Naive thymus-derived CD8-positive, alpha-beta T cell (primary cell): ENCODE results near the gene AIRE. TPM values are rescaled to one million over a fixed set of nuclear protein-coding genes. Genes with fewer than 3 reads are reported as not detected.

ENCODE experiments used
- ATAC-seq, 2 donors: fragments of 150-1000 bp; cut with Tn5 transposase in 1 of 2; sonication (Bioruptor Pico), chemical (Tn5 transposase) in 1 of 2; 1 replicate in 1 of 2; 2 replicates in 1 of 2; pipeline ENCODE4 v1.10.0; 2021; ENCODE audit warnings: mild to moderate bottlenecking in 2 of 2, moderate library complexity in 2 of 2
- POLR2A ChIA-PET: fragments of 350-600 bp; sonication (Branson Sonifier 250); formaldehyde crosslinking; loops from one replicate; lab custom pipeline; 2021; ENCODE audit warnings: antibody characterized with exemption; lab: Charles Lee
- DNase-seq, 10 donors: peaks; one replicate each; pipeline versions ENCODE4 v3.0.0 to v3.0.0-alpha.2; 2020 to 2022
- H3K27ac Mint-ChIP-seq, 10 donors: one replicate each; pipeline ENCODE4 v1.8.0; 2020 to 2022; ENCODE audit warnings: mild to moderate bottlenecking in 10 of 10, mixed read lengths in 10 of 10, moderate library complexity in 4 of 10, inconsistent platforms in 1 of 10
- H3K27me3 Mint-ChIP-seq, 5 donors: one replicate each; pipeline ENCODE4 v1.8.0; 2021 to 2022; ENCODE audit warnings: mixed read lengths in 5 of 5
- H3K36me3 Mint-ChIP-seq, 3 donors: one replicate each; pipeline ENCODE4 v1.8.0; 2020 to 2022; ENCODE audit warnings: mixed read lengths in 3 of 3, mild to moderate bottlenecking in 2 of 3, inconsistent platforms in 1 of 3
- H3K4me1 Mint-ChIP-seq, 4 donors: one replicate each; pipeline ENCODE4 v1.8.0; 2021 to 2022; ENCODE audit warnings: mixed read lengths in 4 of 4
- H3K4me3 Mint-ChIP-seq, 10 donors: one replicate each; pipeline ENCODE4 v1.8.0; 2020 to 2022; ENCODE audit warnings: mild to moderate bottlenecking in 10 of 10, mixed read lengths in 10 of 10, moderate library complexity in 6 of 10, inconsistent platforms in 1 of 10
- H3K9me3 Mint-ChIP-seq, 9 donors: one replicate each; pipeline ENCODE4 v1.8.0; 2020 to 2022; ENCODE audit warnings: mixed read lengths in 9 of 9, mild to moderate bottlenecking in 3 of 9, inconsistent platforms in 1 of 9, moderate library complexity in 1 of 9
- polyA plus RNA-seq, 3 donors: library from polyadenylated mRNA; unstranded; fragments of 300-500 nt; fragmentation: Illumina TruSeq; gene quantifications; one replicate each; pipeline ENCODE4 v1.2.3, GENCODE V29; 2021
- total RNA-seq, 8 experiments: library from RNA in 2 of 8; stranded (reverse) in 2 of 8; gene quantifications; one replicate each; pipeline ENCODE4 v1.2.3 and lab custom pipeline; 2021 to 2026

Gene AIRE
- total and polyA plus RNA-seq, 5 experiments from 2014 or later = 0.13 to 0.42 (median 0.16) TPM; not detected in 2

DNA sequence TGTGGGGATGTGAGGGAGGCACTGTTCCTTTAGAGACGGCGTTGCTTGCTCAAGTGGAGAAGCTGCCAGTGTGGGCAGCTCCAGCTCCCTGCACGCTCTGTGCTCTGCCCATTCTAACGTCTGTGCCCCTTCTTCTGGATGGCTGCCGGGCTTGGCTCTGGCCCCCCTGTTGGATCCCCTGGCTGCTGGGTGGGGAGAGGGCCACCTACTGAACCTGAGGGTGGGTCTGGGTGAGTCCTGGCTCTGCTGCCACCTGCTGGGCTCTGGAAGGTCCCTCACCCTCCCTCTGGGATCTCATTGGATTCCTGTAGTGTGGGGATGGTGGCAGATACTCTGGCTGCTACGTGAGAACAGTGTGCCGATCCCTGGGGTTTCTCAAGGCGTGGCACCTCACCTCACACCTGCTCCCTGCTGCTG, 19.2 kb downstream of the AIRE start:
- DNase-seq (peak in 8 of 10 donors; percentile 23 to 74 (median 40)), ATAC-seq (peak; percentile 48 to 66)
- H3K4me3 Mint-ChIP-seq = peak overlapping the region in 6 of 10 donors; percentile 7 to 72 (median 34)
- POLR2A ChIA-PET = interaction anchor here (0.6 to 1.8 kb wide), 3 partner anchors 34 to 341 kb away, joined by 3 to 6 read pairs (median 3); partner anchors contain the start of gene CFAP410
- H3K36me3 Mint-ChIP-seq = peaks cover 0 to 12% (median 2%) of the 10 kb centered on the region in 3 donors
- H3K4me1 Mint-ChIP-seq = peaks cover 21 to 52% (median 45%) of the 10 kb centered on the region in 4 donors
- H3K27ac Mint-ChIP-seq = peak overlapping the region in 9 of 10 donors; percentile 30 to 88 (median 74)
- no peaks in the 10 kb centered on the region for H3K9me3 Mint-ChIP-seq
- no peaks in the 10 kb centered on the region for H3K27me3 Mint-ChIP-seq

DNA sequence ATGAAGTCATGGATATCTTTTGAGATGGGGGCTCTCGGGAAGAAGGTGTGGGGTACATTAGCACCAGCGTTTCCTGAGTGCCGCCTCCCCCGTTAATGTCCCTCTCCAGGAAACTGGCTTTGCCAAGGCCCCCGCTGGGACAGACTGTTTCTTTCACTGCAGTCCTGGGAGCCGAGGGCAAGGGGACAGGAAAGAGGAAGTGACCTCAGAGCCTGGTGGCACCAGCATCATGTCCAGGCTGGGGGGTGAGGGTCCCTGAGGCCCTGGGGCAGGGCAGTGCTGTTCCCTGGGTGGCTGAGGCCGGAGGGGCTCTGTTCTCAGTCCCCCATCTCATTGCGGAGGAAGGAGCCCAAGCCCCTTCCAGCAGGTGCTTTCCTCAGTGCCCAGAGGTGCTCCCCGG, 20.0 kb downstream of the AIRE start:
- no peak overlapping the region for H3K27ac Mint-ChIP-seq

DNA sequence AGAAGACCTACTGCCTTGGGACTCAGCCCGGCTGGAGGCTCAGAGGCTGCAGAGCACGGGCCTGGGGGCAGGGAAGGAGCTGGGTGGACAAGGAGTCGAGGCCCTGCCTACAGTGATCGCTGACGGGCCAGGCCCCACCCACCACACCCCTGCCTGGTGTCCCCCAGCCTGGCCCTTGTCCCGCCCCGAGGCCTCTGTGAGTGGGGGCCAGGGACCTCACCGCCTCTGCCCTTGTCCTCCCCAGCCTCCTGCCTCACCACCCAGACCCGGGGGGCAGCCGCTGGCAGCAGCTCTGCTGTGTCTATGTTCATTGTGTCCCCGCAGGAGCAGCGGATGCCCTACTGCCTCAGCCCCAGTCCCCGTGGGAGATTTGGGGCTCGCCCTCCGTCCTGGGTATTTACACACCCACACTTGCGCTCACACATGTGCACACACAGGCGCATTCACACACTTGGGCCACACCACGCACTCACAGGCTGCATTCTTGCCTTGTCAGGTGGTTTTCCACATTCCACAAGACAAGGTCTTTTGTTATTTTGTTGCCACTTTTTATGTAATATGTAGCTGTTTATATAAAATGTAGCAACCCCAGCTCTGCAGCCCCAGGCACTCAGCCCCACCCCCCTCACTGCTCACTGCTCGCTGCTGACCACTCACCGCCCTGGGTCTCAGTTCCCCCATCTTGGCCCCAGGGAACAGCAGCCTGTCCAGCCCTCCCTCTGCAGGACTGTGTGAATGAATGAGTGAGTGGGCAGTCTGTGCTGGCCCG, 21.4 kb downstream of the AIRE start:
- Mint-ChIP-seq H3K9me3 (no peaks in the 10 kb centered on the region), H3K27me3 (no peaks in the 10 kb centered on the region), H3K36me3 (peaks cover 2 to 25% (median 5%) of the 10 kb centered on the region in 3 donors), H3K27ac (peak overlapping the region in 3 of 10 donors; percentile 31 to 65 (median 37)), H3K4me3 (no peak overlapping the region), H3K4me1 (peaks cover 20 to 39% (median 31%) of the 10 kb centered on the region in 4 donors)
- ATAC-seq (no peak), DNase-seq (no peak)
- POLR2A ChIA-PET = interaction anchor here (0.7 to 1.1 kb wide), 2 partner anchors 32 to 37 kb away, joined by 4 to 5 read pairs; partner anchors contain the start of gene CFAP410

More for the DNA sequence above, 20.0 kb downstream of the AIRE start:
- peaks cover 0 to 12% (median 2%) of the 10 kb centered on the region in 3 donors for H3K36me3 Mint-ChIP-seq
- DNase-seq (no peak), ATAC-seq (no peak)
- H3K9me3 Mint-ChIP-seq = no peaks in the 10 kb centered on the region
- no peaks in the 10 kb centered on the region for H3K27me3 Mint-ChIP-seq
- H3K4me1 Mint-ChIP-seq = peaks cover 20 to 51% (median 44%) of the 10 kb centered on the region in 4 donors
- POLR2A ChIA-PET = no interaction called here
- H3K4me3 Mint-ChIP-seq = peak overlapping the region in 1 of 10 donors; percentile 34

DNA sequence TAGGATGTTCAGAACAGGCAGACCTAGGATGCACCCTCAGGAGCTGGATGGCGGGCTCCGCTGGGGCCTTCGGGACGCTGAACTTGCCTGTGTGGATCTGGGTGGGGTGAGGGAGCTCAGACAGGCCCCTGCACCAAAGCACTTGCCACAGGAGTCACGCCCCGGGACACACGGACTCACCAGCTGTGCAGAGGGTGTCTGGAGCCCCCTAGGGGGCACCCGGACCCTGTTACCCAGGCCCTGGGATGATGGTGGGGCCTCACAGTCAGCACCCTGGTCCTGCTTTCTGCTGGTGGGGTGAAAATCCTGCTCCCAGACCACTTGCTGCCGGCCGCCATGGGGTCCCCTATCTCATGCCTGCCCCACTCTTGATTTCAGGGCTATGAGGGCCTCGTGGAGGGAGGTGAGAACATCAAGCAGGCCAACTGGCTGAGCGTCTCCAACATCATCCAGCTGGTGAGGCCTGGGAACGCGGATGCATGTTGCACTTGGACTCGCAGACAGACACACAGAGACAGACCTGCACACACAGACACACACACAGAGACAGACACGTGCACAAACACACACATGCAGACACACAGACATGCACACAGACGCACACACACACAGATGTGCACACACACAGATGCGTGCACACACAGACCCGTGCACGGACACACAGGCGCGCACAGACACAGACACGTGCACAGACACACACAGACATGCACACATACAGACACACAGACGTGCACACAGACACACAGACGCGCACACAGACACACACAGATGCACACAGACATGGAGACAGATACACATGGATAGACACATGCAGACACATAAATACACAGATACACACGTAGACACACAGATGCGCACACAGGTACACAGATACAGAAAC, 25.2 kb downstream of the AIRE start:
- Mint-ChIP-seq H3K27me3 (no peaks in the 10 kb centered on the region), H3K36me3 (peaks cover 2 to 29% (median 5%) of the 10 kb centered on the region in 3 donors), H3K4me1 (peaks cover 0 to 12% (median 8%) of the 10 kb centered on the region in 4 donors), H3K27ac (peak overlapping the region in 3 of 10 donors; percentile 35 to 68 (median 60)), H3K9me3 (no peaks in the 10 kb centered on the region), H3K4me3 (no peak overlapping the region)
- no peak for ATAC-seq
- no peak for DNase-seq
- POLR2A ChIA-PET = no interaction called here

DNA sequence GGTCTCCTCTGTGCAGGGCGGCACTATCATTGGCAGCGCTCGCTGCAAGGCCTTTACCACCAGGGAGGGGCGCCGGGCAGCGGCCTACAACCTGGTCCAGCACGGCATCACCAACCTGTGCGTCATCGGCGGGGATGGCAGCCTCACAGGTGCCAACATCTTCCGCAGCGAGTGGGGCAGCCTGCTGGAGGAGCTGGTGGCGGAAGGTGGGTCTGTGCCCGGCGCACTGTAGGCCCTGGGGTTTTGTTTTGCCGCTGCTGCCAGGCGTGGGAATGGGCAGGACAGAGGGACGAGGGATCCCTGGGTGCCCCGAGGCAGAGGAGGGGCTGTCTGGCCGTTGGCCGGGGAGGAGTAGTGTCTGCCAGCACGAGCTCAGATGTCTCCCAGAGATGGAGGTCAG, 26.4 kb downstream of the AIRE start:
- Mint-ChIP-seq H3K36me3 (peaks cover 2 to 27% (median 5%) of the 10 kb centered on the region in 3 donors), H3K4me3 (no peak overlapping the region), H3K27me3 (no peaks in the 10 kb centered on the region), H3K4me1 (peaks cover 0 to 10% (median 8%) of the 10 kb centered on the region in 4 donors), H3K27ac (peak overlapping the region in 1 of 10 donors; percentile 31), H3K9me3 (no peaks in the 10 kb centered on the region)
- no peak for ATAC-seq
- POLR2A ChIA-PET = no interaction called here
- no peak for DNase-seq

DNA sequence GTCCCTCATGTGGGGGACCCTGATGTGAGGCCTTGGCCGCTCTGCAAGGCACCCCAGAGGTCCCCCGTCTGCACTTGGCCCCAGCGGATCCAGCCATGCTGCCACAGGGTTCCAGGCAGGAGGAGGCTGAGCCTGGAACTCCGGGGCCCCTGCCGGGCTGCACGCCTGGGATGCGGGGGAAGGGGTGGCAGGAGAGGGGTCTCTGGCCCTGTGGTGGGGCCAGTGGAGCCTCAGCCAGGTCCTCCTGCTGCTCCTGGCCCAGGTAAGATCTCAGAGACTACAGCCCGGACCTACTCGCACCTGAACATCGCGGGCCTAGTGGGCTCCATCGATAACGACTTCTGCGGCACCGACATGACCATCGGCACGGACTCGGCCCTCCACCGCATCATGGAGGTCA, 27.0 kb downstream of the AIRE start:
- Mint-ChIP-seq H3K4me3 (no peak overlapping the region), H3K36me3 (peaks cover 2 to 24% (median 5%) of the 10 kb centered on the region in 3 donors), H3K4me1 (peaks cover 0 to 8% (median 6%) of the 10 kb centered on the region in 4 donors), H3K27me3 (no peaks in the 10 kb centered on the region), H3K9me3 (no peaks in the 10 kb centered on the region), H3K27ac (peak overlapping the region in 1 of 10 donors; percentile 65)
- ATAC-seq (no peak), DNase-seq (no peak)
- POLR2A ChIA-PET = no interaction called here

DNA sequence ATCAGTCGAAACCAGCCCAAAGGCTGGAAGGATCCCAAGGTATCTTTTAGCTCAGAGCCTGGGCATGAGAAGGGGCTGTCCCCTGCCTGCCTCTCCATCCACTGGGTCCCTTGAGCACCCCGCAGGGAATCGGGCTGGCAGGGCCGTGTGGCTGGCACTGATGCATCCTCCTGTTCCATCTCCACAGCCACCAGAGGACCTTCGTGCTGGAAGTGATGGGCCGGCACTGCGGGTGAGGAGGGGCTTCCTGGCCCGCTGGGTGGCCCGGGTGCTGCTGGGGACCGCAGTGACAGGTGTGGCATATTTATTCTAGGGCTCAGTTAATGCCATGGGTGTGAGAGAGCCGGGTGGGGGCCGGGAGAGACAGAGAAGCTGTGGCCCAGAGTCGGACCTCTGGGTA, 27.8 kb downstream of the AIRE start:
- no peaks in the 10 kb centered on the region for H3K27me3 Mint-ChIP-seq
- POLR2A ChIA-PET = interaction anchor here (0.6 kb wide), 1 partner anchor 43 kb away, joined by 3 read pairs; no protein-coding TSS in a partner anchor
- no peak for ATAC-seq
- peaks cover 0 to 5% (median 2%) of the 10 kb centered on the region in 4 donors for H3K4me1 Mint-ChIP-seq
- peaks cover 0 to 17% (median 5%) of the 10 kb centered on the region in 3 donors for H3K36me3 Mint-ChIP-seq
- H3K4me3 Mint-ChIP-seq = no peak overlapping the region
- DNase-seq = no peak
- no peaks in the 10 kb centered on the region for H3K9me3 Mint-ChIP-seq
- H3K27ac Mint-ChIP-seq = no peak overlapping the region

DNA sequence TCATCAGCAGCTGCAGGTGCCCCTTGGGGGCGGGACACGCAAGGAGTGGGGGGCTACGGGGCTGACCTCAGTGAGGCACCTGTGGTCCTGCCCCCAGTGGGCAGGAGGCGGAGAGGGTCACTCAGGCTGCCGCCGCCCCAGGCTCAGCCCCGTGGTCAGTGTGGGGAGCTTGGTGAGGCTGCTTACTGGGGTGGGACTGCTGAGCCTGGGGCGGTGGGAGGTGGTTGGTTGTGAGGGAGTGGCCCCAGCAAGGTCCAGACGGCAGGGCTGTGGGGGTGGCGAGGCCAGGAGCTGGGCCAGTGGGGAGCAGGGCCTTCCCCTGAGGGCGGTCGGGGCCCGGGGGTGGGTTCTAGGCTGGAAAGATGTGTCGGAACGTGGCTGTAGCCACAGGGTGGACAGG, 28.5 kb downstream of the AIRE start:
- POLR2A ChIA-PET = interaction anchor here (0.6 kb wide), 1 partner anchor 44 kb away, joined by 3 read pairs; no protein-coding TSS in a partner anchor
- DNase-seq (no peak), ATAC-seq (no peak)
- Mint-ChIP-seq H3K9me3 (no peaks in the 10 kb centered on the region), H3K36me3 (peaks cover 0 to 17% (median 5%) of the 10 kb centered on the region in 3 donors), H3K27ac (no peak overlapping the region), H3K4me3 (no peak overlapping the region), H3K4me1 (peaks cover 0 to 5% (median 2%) of the 10 kb centered on the region in 4 donors), H3K27me3 (no peaks in the 10 kb centered on the region)

DNA sequence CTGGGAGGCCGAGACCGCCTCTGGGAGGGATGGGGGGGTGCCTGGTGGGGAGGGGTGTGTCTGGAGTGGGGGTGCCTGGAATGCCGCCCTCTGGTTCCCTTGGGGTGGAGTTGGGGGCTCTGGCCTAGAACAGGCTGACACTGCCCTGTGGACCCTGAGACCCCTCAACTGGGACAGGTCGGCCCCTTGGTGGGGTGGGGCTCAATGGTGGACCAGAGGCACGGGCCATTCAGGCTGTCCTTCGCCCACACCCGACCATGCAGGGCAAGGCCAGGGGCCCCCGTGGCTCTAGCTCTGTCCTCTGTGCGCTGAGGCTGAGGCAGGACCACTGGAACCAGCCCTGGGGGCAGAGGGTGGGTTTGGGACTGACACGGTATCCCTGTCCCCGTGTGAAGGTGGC, 28.9 kb downstream of the AIRE start:
- Mint-ChIP-seq H3K4me1 (peaks cover 0 to 5% (median 2%) of the 10 kb centered on the region in 4 donors), H3K9me3 (no peaks in the 10 kb centered on the region), H3K27me3 (no peaks in the 10 kb centered on the region), H3K36me3 (peaks cover 0 to 19% (median 5%) of the 10 kb centered on the region in 3 donors), H3K4me3 (no peak overlapping the region), H3K27ac (no peak overlapping the region)
- ATAC-seq (no peak), DNase-seq (no peak)
- POLR2A ChIA-PET = no interaction called here

DNA sequence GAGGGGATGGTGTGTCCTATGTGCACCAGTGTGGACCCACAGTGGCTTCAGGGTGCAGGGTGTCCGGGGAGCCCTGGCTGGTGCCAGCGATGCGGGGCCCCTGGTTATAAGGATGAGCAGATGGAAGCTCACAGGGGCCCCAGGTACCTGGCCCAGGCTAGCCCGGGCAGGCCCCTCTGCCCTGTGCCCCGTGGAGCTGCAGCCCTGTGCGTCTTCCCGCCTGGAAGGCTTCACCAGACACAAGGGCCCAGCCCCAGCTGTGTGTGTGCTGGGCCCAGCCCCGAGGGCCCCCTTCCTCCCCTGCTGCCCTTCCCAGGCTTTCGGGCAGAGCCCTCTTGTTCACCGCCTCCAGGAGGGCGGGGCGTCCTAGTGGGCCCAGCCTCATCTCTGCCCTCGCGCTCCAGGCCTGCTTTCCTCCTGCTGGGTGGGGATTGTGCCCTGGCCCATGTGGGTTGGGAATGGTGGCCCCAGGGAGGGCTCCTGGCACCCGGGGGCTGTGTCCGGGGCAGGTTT, 30.1 kb downstream of the AIRE start:
- POLR2A ChIA-PET = interaction anchor here (0.8 kb wide), 1 partner anchor 16 kb away, joined by 3 read pairs; the partner anchor contains the start of gene PFKL
- no peaks in the 10 kb centered on the region for H3K9me3 Mint-ChIP-seq
- H3K36me3 Mint-ChIP-seq = peaks cover 0 to 21% (median 5%) of the 10 kb centered on the region in 3 donors
- DNase-seq = no peak
- no peak overlapping the region for H3K27ac Mint-ChIP-seq
- H3K4me3 Mint-ChIP-seq = no peak overlapping the region
- H3K4me1 Mint-ChIP-seq = peaks cover 0 to 5% (median 2%) of the 10 kb centered on the region in 4 donors
- no peaks in the 10 kb centered on the region for H3K27me3 Mint-ChIP-seq
- ATAC-seq = no peak

DNA sequence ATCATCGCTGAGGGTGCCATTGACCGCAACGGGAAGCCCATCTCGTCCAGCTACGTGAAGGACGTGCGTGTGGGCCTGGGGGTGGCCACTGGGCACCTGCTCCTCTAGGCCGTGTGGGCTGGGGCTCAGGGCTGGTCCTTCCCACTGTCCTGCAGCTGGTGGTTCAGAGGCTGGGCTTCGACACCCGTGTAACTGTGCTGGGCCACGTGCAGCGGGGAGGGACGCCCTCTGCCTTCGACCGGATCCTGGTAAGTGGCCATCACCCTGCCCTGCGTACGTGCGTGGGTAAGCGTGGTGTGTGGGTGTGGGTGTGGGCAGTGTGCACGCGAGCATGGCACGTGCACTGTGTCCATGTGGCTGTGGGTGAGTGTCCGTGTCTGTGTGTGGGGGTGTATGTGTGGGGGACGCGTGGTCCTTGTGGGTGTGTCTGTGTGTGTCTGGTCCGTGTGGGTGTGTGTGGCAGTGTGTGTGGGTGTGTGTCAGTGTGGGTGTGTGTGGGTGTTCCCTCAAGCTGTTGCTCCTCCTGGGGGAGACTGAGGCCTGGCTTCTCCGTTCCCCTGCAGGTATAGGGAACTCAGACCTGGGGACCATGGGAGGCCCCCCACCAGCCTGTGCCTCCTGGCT, 30.7 kb downstream of the AIRE start:
- ATAC-seq = no peak
- no peak for DNase-seq
- Mint-ChIP-seq H3K9me3 (no peaks in the 10 kb centered on the region), H3K4me1 (no peaks in the 10 kb centered on the region), H3K27me3 (no peaks in the 10 kb centered on the region), H3K27ac (peak overlapping the region in 2 of 10 donors; percentile 5 to 74), H3K36me3 (peaks cover 0 to 16% (median under 1%) of the 10 kb centered on the region in 3 donors), H3K4me3 (no peak overlapping the region)
- POLR2A ChIA-PET = no interaction called here
